Measurements from ENCODE around the gene CAPZB.

CAPZB gene

DNA sequence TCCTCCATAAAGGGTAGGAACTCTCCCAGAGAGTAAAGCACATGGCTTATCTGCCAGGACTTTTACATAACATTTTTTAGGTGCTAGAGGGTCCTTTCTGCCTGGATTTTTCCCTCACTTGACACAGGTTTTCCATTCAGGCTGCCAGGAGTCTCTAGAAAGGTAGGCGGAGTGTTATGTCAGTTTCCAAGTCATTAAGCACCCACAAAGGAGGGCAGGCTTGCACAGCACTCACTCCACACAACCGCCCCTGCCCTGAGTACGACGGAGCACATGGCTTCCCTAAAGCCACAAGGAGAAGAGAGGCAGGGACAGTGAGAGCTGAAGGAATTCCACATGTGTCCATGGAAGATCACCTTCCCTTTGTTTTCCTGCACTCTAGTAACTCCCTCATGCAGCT is 55.7 kb downstream of the CAPZB start:
- no peak for DNase-seq (ENCODE audit: low read depth)

DNA sequence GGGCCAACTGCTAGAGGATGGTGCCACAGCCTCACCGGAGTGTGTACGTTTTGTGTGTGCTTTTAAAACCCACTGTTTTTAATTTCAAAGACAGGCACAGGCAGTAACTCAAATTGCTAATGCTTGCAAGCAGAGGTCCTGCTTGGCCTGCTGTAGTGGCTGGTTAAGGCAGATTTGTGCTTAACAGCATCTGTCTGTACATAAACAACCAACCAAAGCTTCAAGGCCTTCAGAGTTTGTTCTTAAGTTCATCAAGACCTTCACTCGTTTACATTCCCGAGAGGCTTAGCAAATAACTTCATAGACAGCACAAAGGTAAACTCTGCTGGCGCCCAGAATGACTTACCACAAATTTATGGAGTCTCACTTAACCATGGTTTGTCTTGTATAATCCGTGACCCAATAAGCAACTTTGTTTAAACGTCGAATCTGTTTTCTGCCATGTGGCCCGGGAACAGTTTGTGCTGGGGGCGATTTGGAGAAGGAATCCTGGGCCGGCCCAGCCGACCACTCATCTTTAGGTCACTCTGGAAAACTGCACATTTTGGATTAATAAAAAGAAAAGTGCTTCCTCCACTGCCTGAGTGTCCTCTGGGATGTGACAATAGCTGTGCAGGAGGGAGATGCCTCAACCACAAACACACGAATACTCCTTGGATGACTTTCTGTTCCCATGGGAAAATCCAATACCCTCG is 58.1 kb downstream of the CAPZB start:
- DNase-seq (ENCODE audit: low read depth) = no peak

GRCh38 chr1:19426294-19427086 is 58.8 kb downstream of the CAPZB start:
- DNase-seq (ENCODE audit: low read depth) = no peak

DNA sequence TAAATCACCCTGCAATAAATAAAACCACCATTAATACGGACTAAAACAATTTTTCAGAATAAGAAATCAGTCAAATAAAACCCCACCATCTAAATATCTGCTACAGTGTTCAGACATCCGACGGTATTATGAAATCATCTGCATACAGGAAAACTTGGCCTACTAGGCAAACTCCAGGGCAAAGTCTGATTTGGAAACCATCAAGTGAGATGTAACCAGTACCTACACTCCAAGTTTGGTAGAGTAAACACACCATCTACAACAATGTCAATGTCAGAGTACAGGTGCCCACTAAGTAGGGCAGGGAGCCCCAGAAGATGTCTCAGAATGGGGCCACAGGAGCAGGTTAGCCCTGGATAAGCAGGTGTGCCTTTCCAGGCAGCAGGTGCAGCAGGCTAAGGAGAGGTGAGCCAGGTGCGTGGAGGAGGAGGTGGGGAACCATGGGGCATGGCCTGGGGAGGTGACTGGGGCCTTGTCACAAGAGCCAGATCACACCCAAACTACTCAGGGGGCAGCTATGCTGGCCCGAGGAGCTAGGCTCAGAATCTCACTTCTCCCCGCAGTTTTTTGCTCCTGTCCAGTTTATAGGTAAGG is 59.6 kb downstream of the CAPZB start:
- no peak for DNase-seq (ENCODE audit: low read depth)

DNA sequence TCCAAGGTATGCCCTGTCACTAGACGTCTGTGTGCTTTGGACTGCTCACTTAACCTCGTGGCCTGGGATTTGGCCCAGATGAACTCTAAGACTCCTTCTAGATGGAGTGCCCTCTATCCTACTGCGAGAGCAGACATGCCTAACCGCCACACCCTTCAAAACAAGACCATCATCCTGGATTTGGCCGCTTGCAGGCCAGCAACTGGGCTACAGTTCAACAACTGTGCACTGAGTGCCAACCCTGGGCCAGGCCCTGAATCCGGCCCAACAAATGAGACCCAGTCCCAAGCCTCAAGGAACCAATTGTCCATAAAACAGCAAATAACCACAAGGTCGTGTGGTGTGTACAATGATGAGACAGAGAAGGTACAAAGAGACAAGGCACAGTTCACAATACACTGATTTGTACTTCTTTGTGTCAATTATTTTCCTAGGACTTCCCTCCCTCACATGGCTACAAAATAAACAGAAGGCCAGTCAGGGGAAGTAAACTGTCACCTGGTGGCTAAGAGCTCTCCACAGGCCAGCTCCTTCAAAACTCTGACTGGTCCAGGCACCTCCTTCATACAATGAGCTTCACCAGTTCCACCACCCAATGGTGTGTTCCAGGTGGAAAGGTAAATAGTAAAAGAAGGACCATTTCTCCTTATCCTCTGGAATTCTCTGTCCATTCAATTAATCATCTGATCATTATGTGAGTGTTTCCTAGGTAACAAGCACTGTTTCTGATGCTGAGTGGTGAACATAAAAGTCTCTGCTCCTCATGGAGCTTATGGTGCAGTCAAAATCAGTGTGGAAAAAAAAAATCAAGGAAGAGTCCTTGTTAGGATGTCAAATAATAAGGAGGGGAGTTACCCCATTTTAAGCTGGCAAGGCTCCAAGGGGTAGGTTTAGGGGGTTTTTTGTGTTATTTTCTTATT is 60.4 kb downstream of the CAPZB start:
- DNase-seq (ENCODE audit: low read depth) = no peak

- DNase-seq (ENCODE audit: low read depth) = no peak
These were observed 62.2 kb downstream of the CAPZB start for GRCh38 chr1:19423130-19423529.

DNA sequence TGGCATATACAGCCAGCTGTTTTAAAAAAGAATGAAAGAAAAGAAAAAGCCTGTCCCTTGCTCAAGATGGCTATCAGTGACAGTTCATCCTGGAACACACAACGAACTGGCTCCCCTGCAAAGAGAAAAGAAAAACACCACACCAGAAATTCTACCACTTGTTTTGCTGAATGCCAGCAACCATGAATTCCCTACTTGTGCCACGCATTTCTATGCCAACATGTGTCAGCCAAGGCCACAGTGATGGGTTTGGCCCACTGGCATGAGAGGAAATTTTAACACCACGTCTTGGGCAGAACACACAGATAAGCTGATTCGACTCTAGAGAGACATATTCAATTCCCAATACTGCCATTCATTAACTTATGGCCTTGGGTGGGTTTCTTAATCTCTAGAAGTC is 64.0 kb downstream of the CAPZB start:
- DNase-seq (ENCODE audit: low read depth) = no peak

GRCh38 chr1:19420606-19421005 is 64.7 kb downstream of the CAPZB start:
- no peak for DNase-seq (ENCODE audit: low read depth)

DNA sequence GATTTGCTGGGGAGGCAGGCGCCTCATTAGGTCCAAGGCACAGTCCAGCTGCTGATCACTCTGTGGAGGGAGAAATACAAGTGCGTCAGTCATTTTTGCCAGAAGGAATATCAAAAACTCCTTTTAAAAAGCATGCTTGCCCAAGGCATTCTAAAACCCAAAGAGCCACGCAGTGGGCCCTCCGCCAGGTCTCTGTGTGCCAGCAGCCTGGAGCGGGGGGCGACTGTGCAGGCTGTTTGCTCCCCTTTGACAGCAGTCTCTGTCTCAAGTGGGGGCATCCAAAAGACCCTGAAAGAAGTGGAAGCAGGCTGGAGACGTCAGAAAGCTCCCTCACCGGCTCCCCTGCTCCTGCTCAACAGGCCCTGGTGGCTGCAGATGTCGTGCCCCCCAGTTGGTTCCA is 65.6 kb downstream of the CAPZB start:
- no peak for DNase-seq (ENCODE audit: low read depth)

GRCh38 chr1:19418503-19418971 is 66.8 kb downstream of the CAPZB start:
- DNase-seq (ENCODE audit: low read depth) = no peak

DNA sequence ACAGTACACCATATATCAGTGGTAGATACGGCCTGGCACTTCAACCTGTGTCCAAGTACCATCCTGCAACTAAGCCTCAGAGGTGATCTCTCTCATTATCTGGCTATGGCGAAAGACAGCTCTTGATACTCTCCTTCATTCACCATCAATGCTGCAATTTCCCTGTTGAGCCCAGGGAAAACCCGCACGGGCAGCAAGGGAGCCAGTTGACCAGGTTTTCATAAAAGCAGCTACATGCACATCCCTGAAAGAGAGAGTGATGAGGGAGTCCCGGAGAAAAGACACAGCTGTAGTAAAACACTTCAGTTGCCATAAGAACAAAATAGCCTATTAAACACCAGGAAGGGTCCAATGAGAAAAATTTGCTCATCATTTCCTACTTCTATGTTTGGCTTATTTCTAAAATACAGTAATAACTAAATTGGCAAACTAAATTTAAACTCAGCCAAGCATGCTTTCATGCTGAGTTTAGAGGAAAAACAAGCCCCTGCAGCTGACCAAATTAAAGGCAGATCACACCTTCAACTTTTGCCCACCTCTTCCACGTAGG is 68.3 kb downstream of the CAPZB start:
- no peak for DNase-seq (ENCODE audit: low read depth)

DNA sequence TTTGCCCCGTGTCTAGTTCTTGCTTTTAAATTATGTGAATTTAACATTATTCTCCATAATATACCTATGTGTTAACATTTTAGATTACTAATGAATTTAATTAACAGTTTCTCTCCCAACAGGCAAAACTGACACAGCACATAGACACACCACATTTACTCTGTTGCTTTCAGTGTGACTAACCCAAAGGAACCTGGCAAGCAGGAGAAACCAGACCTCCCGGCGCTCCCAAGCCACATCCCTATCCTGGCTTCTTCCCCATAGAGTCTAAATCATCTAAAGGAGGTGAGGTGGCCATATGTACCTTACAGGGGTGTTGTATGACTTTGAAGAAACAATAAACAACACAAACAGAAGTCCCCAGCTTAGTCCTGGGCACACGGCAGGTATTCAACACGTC is 69.2 kb downstream of the CAPZB start:
- DNase-seq (ENCODE audit: low read depth) = no peak

GRCh38 chr1:19414515-19415121 is 70.7 kb downstream of the CAPZB start:
- no peak for DNase-seq (ENCODE audit: low read depth)

GRCh38 chr1:19413999-19414398 is 71.3 kb downstream of the CAPZB start:
- DNase-seq (ENCODE audit: low read depth) = no peak

DNA sequence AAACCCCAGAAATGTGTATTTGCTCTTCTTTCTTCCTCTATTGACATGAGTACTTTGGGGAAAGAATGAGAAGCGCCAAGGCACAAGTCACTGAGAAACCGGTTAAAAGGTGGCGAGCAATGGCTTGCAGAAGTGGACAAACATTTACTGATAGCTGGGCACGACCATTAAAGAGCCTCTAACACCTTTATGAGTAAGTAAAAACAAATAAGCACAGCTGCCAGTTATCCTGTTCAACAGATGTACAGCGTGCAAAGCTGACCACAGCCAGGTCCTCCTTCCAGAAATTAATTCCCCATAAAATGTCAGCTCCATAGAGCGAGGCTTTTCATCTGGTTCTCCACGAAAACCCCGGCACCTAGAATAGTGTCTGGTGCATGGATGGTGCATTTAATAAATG is 72.7 kb downstream of the CAPZB start:
- DNase-seq (ENCODE audit: low read depth) = no peak

DNA sequence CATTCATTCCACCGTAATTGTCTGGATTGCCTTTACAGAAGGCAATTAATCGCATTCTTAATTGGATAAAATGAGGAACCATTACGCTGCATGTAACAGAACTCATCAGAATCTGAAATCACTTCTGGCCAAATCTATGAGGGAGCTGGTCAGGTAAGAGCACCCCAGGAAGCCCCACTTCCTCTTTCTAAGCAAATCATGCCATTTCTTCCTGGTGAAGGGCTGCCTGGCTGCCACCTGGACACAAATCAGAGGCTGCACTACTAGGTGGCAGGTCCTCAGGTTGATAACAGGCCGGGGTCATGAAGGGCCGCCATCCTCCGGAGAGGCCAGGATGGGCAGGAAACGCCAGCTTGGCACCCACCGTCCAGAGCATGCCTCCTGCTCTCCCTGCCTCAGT is 73.7 kb downstream of the CAPZB start:
- no peak for DNase-seq (ENCODE audit: low read depth)

DNA sequence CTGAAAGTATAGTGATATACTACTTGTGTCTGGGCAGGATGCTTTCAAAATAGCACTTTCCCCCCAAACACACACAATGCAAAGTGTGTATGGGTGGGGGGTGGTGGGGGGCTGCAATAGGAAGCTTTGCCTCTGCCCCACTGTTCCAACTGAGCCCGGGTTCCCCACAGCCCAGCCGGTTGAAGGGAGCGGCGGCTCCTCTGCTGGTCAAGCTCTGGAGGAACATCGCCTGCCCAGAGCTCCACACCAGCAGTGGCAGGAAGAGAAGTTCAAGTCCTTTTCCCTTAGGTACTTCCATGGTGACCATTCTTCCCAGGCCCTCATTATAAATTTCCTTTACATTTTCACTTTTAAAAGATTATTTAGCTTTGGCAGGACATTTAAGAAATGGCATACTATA is 74.9 kb downstream of the CAPZB start:
- DNase-seq (ENCODE audit: low read depth) = no peak

DNA sequence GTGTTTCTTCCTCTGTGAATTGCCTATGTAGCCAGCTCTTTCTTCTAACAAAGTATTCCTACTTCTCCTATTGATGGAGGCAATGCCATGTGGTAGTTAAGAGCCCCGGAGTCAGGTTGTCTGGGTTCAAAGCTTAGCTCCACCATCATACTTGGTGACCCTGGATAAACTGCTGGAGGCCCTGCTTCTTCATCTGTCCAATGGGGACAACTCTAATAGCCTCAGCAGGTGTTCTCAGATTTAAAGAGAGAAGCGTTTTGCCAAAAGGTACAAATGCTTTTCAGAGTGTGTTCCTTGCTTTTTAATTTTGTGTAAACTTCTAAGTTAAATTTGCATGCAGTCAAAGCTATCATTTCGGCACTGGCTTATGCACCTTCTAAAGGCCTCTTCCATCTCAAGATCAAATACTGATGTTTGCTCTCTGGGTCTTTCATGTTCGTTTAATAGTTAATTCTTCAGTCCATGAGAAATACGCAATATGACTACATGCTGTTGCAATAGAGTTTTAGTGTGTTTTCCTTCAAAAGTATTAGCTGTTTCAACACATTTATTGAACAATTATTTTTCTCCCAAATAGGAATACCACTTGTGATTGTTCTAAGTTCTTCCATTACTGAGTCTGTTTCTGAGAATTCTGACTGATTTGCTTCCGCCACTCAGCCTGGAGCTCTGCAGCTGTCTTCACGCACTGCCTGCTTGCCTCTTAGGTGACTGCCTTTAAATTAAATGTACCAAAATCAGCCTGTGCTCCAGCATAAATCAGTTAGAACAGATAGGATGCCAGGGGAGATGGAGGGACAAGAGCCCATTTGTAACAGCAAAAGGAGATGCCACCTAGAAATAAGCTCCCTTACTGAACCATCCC is 75.6 kb downstream of the CAPZB start:
- no peak for DNase-seq (ENCODE audit: low read depth)

- DNase-seq (ENCODE audit: low read depth) = no peak
These were observed 77.7 kb downstream of the CAPZB start for GRCh38 chr1:19407494-19408096.

GRCh38 chr1:19406680-19407079 is 78.7 kb downstream of the CAPZB start:
- DNase-seq (ENCODE audit: low read depth) = no peak

Data from stimulated activated CD8-positive, alpha-beta memory T cell treated with anti-CD3 and anti-CD28 coated beads, Interleukin-15, amount 100 ng/mL, for 1 hour (primary cell).